Mesothelial cell of epicardium (in vitro differentiated cells): ENCODE results near the gene ZNF214. TPM values are rescaled to one million over a fixed set of nuclear protein-coding genes. Genes with fewer than 3 reads are reported as not detected.
A peak's percentile ranks its signal among the peaks of the same experiment; 100 is the strongest.

Experiments used
- DNase-seq, 2 experiments: peaks; one replicate each; pipeline ENCODE4 v3.0.0; 2021; ENCODE audit warnings: low spot score in 2 of 2; ENCODE audit not compliant: unreplicated experiment in 2 of 2
- H3K27ac Mint-ChIP-seq: 2 replicates; pipeline ENCODE4 v1.8.0; 2021; ENCODE audit warnings: mixed read lengths
- H3K27me3 Mint-ChIP-seq: 2 replicates; pipeline ENCODE4 v1.8.0; 2021; ENCODE audit warnings: low read depth, mixed read lengths
- H3K36me3 Mint-ChIP-seq: 2 replicates; pipeline ENCODE4 v1.8.0; 2021; ENCODE audit warnings: mixed read lengths
- H3K4me1 Mint-ChIP-seq: 2 replicates; pipeline ENCODE4 v1.8.0; 2021; ENCODE audit warnings: mixed read lengths
- H3K4me3 Mint-ChIP-seq: 2 replicates; pipeline ENCODE4 v1.8.0; 2021; ENCODE audit warnings: mild to moderate bottlenecking, moderate library complexity, mixed read lengths
- H3K9me3 Mint-ChIP-seq: 2 replicates; pipeline ENCODE4 v1.8.0; 2021; ENCODE audit warnings: mixed read lengths
- total RNA-seq: library from RNA; stranded (reverse); gene quantifications from 3 replicates; pipeline ENCODE4 v1.2.1, GENCODE V29; 2021
- TF ChIP-seq, protein P1 (sequence below): fragments of 200-600 bp; sonication (generic); IDR thresholded peaks from one replicate; pipeline ENCODE4 v1.5.0; 2021; ENCODE audit warnings: antibody characterized with exemption; ENCODE audit not compliant: unreplicated experiment

The ZNF214 gene
- 6.2 to 7.4 TPM (median 6.5 TPM) in 3 replicates for total RNA-seq

DNA sequence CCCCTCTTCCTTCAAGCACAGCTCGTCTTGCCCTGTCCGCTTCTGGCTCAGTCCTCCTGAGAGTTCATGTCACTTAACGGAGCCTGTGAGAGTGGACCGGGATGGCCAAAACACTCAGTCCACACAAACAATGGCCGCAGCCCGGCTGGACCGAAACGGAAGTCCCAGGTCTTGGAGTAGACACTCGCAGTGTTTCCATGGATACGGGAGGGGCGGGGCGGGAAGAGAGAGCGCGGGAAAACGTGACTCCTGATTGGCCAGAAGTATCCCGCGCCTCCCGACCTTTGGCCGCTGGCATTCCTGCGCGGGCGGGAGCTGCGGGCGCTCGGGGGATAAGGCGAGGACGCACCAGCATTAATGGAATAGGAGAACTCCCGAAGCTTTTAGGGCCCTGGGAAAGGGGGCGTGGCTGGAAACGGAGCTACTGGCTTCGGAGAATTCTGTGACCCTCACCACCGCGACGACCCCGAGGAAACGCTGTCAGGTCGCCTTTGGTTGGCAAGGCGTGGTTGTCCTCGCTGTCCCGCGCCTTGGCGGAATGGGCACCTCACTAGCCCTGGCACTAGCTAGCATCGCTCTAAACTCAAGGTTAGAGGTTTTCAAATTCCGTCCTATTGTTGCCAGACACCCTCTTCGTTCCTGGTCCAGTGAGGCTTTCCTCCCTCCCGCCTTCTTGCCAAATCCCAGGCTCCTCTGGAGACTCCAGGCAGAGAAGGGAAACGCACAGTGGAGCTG, at the start of gene ZNF214, which contains the start of gene NLRP14:
Gene ZNF214 (minus strand): TSS at position 164 of the 735 bp plus-strand sequence. CDS start 17,511 bp downstream, outside the sequence.
Gene NLRP14 (plus strand): TSS at position 297 of the 735 bp plus-strand sequence. CDS start 18,108 bp downstream, outside the sequence.
- Mint-ChIP-seq H3K4me3 (peak within 1 kb of the TSS; percentile 100), H3K36me3 (no peaks in the 10 kb centered on the region), H3K27ac (peak within 1 kb of the TSS; percentile 99), H3K9me3 (no peaks in the 10 kb centered on the region), H3K4me1 (peaks cover 18% of the 10 kb centered on the region), H3K27me3 (peaks cover 6% of the 10 kb centered on the region)
- TF ChIP-seq, protein P1, sequence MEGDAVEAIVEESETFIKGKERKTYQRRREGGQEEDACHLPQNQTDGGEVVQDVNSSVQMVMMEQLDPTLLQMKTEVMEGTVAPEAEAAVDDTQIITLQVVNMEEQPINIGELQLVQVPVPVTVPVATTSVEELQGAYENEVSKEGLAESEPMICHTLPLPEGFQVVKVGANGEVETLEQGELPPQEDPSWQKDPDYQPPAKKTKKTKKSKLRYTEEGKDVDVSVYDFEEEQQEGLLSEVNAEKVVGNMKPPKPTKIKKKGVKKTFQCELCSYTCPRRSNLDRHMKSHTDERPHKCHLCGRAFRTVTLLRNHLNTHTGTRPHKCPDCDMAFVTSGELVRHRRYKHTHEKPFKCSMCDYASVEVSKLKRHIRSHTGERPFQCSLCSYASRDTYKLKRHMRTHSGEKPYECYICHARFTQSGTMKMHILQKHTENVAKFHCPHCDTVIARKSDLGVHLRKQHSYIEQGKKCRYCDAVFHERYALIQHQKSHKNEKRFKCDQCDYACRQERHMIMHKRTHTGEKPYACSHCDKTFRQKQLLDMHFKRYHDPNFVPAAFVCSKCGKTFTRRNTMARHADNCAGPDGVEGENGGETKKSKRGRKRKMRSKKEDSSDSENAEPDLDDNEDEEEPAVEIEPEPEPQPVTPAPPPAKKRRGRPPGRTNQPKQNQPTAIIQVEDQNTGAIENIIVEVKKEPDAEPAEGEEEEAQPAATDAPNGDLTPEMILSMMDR = no peak
- DNase-seq = peak; percentile 73 to 76

DNA sequence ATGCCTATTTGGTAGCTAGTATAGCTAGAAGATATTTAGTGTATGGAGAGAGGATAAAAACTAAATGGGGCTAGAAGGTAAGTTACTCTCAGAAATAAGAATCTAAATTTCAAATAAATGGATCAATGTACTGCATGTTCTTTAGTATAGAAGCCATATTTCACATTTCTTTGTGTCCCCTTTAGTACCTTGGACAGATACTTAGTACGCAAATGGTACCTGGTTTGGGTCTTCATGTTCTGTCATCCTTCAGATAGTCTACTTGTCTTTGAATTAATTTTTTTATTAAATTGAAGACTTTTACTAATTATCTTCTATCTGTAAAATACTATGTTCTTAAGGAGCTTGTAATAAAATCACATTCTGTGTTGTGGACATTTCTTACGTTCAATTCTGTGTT, 42.4 kb upstream of the ZNF214 start:
- Mint-ChIP-seq H3K36me3 (no peaks in the 10 kb centered on the region), H3K4me3 (no peak overlapping the region), H3K27ac (no peak overlapping the region), H3K27me3 (peaks cover 3% of the 10 kb centered on the region), H3K4me1 (peaks cover 6% of the 10 kb centered on the region), H3K9me3 (no peaks in the 10 kb centered on the region)
- no peak for DNase-seq
- TF ChIP-seq, protein P1 = no peak

DNA sequence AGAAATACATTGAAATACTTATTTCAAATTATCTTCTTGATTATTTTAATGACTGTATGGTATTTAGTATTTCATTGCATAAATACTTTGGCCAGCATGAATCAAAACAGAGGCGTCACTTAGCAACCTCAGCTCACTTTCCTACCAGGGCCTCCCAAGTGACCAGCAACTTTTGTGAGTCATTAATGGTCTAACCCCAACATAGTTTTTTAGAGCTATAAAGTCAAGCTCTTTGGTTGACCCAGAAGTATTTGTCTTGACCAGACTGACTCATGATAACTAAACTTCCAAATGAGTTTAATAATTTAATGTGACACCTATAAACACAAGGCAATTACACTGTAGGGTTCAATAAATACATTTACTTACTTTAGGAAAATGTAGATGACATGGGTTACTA, 40.7 kb upstream of the ZNF214 start:
- DNase-seq = no peak
- no peak overlapping the region for H3K4me3 Mint-ChIP-seq
- H3K9me3 Mint-ChIP-seq = no peaks in the 10 kb centered on the region
- H3K27me3 Mint-ChIP-seq = peaks cover 1% of the 10 kb centered on the region
- H3K4me1 Mint-ChIP-seq = peaks cover 10% of the 10 kb centered on the region
- no peaks in the 10 kb centered on the region for H3K36me3 Mint-ChIP-seq
- TF ChIP-seq, protein P1 = no peak
- no peak overlapping the region for H3K27ac Mint-ChIP-seq

DNA sequence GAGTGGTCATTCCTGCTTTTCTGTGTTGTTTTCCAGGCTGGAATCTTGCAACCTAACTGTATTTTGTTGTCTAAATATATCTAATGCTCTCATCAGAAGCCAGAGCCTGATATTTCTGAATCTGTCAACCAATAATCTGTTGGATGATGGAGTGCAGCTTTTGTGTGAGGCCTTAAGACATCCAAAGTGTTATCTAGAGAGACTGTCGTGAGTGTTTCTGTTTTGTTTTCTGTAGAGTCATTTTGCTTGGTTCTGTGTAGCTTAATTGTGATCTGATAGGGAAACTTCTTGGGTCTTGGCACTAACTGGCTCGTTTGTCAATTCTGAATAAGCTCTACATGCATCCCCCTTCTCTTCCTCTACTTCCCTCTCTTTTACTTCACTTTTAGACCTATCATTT, 37.5 kb upstream of the ZNF214 start:
- Mint-ChIP-seq H3K4me3 (no peak overlapping the region), H3K4me1 (peaks cover 10% of the 10 kb centered on the region), H3K27ac (peak overlapping the region; percentile 20), H3K27me3 (peaks cover 6% of the 10 kb centered on the region), H3K36me3 (no peaks in the 10 kb centered on the region), H3K9me3 (no peaks in the 10 kb centered on the region)
- DNase-seq = no peak
- TF ChIP-seq, protein P1 = no peak

DNA sequence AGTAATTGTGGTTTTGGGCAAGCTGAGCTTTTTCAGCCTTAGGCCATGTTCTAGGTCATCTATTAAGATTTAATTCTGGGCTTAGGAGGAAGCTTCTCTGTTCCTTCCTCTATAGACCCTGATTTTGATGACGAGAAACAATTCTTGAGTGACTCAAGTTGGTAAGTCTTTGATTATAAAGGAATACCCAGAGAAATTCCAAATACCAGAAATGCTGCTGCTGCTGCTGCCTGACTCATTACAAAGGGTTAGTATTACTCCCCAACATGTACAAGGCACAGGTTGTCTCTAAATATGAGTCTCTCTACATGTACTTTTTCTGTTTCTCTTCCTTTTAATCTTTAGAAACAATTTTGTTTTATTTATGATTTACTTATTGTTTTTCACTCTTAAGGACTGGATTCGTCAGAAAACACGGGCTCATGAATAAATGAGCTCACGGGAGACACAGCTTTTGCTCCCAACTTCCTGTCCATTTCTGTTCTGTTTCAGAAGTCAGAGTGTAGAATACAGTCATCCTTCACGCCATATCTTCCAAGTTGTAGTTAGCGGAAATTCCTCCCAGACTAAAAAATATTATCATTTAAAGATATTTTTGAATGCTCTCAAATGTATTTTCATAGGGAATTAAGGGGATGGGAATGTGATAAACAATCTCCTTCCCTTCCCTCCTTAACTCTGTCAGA, 36.8 kb upstream of the ZNF214 start:
- no peak for DNase-seq
- H3K4me1 Mint-ChIP-seq = peaks cover 10% of the 10 kb centered on the region
- peaks cover 6% of the 10 kb centered on the region for H3K27me3 Mint-ChIP-seq
- no peaks in the 10 kb centered on the region for H3K36me3 Mint-ChIP-seq
- no peak overlapping the region for H3K4me3 Mint-ChIP-seq
- TF ChIP-seq, protein P1 = no peak
- no peaks in the 10 kb centered on the region for H3K9me3 Mint-ChIP-seq
- no peak overlapping the region for H3K27ac Mint-ChIP-seq
